GM19035 (cell line): Measurements from ENCODE around the gene KSR1.
"Not testable (repeated sequence)": the region's sequence is repeated elsewhere in the genome, so short reads cannot be mapped to it uniquely, and the experiment has no call there.

Experiments
- ATAC-seq: cut with Tn5 transposase; IDR thresholded peaks from one replicate; pipeline ENCODE4 v1.9.1; 2021; ENCODE audit not compliant: unreplicated experiment

The KSR1 gene

DNA sequence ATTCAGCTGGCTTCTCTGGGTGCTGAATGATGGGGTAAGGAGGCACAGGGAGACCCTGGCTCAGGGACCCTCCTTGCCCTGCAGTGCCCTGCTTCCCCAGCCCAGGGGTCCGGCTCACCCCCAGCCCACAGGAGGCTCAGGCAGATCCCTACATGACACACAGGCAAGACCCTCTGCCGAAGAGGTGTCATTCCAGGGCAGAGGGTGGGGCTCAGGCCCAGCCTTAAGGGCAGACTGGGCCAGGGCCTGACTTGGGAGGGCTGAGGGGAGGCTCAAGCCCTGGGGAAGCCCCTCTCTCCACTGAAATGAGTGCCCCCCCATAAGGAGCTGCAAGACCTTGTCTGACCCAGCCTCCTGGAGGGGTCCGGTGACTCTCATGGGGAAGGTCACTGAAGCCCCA is 30.3 kb upstream of the KSR1 start:
- no peak for ATAC-seq

DNA sequence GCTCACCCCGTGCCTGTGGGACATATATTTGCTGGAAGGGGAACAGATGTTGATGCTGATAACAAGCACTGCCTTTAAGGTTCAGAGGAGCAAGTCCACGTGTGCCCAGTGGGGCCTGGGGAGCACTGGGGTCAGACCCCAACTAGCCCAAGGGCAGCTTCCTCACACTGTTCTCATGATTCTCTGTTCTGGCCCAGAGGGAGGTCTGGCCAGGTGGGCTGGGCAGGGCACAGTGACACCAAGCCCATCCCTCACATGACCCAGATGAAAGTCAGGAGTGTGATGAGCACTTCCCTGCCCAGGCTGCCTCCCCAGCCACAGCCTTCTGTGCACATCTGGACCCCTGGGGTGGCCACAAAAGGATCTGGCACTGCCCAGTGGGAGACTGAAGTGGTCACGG is 29.8 kb upstream of the KSR1 start:
- ATAC-seq: not testable (repeated sequence)

DNA sequence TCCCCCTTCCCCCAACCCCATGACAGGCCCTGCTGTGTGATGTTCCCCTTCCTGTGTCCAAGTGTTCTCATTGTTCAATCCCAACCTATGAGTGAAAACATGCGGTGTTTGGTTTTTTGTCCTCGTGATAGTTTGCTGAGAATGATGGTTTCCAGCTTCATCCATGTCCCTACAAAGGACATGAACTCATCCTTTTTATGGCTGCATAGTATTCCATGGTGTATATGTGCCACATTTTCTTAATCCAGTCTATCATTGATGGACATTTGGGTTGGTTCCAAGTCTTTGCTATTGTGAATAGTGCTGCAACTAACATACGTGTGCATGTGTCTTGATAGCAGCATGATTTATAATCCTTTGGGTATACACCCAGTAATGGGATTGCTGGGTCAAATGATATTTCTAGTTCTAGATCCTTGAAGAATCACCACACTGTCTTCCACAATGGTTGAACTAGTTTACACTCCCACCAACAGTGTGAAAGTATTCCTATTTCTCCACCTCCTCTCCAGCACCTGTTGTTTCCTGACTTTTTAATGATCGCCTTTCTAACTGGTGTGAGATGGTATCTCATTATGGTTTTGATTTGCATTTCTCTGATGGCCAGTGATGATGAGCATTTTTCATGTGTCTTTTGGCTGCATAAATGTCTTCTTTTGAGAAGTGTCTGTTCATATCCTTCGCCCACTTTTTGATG is 28.9 kb upstream of the KSR1 start:
- not testable (repeated sequence) for ATAC-seq

DNA sequence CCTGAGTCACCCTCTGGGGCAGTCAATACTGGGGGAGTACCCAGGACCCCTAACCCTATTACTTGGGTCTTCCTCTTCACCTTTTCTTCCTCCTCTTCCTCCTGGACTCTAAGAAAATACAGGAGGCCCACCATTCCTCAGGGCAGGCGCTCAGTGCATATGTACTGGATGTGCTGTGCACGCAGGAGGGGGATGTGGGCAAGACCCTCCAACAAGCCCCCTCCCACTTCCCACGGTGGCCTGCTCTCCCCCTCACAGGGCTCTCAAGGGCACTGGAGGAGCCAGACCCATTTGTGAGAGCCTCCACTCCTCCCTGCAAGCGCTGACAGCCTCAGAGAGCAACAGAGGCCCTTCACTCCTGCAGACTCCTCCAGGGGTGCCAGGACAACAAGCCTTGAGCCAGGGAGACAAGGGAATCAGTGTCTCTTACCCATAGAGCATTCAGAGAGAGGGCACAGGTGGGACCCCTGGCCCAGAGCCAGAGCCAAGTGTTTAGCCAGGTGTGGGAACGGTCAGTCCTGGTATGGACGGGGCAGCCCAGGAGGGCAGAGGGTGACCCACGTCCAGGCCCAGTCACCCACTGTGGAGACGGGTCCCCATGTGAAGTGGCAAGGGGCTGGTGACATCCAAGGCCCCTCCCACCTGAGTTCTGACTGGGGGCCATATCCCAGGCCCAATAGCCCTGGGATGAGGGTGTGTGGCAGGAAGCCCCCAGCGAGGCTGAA is 27.3 kb upstream of the KSR1 start:
- ATAC-seq: no peak

DNA sequence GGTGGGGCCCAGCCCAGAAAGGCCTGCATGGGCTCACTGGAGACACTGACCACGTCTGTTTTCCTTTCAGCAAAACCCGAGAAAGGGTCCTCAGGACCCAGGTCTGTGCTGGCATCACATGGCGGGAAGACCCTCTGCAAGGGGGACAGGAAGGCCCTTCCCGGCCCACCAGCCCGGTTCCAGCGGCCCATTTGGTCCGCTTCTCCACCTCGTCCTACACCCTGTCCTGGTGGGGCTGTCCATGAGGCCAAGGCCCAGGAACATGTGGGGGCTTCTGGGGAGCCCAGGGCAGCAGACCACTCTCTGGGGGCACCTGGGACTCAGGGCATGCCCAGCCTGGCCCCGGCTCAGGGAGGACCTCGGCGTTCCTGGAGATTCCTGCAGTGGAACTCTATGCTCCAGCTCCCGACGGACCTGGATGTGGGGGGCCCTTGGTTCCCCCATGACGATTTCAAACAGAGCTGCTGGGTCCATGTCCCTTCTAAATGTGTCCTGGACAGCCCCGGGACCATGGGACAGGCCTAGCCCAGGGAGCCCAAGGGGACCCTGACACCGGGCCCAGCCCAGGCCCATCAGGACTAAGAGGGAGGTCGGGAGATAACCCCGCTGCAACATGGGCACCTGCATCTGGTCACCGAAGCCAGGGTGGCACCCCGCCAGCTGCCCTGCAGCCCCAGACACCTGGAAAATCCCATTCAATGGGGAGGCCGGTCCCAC is 26.4 kb upstream of the KSR1 start:
- ATAC-seq: no peak

DNA sequence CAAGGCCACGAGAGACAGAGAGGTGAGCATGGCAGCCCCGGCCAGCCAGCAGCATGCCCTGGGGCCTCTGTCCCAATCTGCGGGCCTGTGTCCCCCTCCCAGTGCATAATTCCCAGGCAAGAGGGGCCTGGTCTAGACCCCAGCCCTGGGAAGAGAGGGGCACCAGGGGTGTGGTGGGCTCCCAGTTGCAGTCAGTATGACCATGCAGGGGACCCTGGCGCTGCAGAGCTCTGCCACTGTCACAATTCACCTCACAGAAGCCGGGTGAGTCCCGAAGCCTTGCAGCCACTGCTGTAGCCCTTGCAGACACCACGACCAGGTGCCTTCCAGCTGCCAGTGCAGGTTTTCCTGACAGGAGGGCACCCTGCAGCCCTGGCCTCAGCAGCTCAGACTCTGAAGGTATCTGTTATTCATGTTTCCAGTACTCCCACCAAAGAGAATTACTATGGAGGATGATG is 25.8 kb upstream of the KSR1 start:
- ATAC-seq: no peak

DNA sequence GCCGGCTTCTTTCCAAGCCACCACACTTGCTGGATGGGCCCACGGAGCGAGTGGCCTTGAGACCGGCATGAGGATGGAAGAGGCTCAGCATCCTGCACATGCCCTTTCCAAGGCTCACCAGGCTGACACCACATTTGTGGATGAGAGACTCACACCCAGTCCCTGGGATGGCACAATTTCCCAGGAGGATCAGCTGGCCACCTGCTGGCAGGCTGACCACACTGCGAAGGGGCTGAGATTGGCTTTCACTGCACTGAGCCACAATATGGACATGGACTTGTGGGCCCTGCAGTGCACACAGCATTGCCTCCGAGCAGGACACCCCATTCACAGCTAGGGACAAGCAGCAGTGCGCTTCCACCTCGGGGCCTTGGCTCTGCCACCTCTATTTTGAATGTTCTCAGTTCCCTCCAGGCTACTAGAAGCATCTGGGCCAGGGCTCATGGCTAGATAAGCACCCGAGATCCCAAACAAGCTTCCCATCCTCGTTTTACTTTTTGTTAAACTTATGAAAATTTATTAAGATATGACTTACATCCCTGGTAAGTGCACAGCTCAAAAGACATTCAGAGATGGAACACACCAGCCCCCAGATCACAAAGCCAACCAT is 25.3 kb upstream of the KSR1 start:
- ATAC-seq: no peak

DNA sequence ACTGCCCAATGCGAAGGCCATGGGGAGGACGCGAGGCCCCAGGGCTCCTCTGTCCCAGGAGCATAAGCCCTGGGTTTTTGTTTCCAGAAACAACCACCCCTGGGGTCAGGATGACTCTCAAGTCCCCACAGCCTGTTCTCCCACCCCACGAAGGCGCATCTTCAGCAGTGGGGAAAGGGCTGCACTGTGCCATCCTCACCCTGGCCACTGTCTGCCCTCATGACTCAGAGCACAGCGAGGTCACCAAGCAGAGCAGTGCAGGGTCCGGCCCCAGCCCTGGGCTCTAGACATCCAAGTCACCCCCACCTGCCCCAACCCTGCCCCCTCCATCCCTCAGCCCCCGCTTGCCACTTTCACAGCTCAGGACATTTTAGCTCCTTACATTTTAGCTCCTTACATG is 22.7 kb upstream of the KSR1 start:
- ATAC-seq: no peak

DNA sequence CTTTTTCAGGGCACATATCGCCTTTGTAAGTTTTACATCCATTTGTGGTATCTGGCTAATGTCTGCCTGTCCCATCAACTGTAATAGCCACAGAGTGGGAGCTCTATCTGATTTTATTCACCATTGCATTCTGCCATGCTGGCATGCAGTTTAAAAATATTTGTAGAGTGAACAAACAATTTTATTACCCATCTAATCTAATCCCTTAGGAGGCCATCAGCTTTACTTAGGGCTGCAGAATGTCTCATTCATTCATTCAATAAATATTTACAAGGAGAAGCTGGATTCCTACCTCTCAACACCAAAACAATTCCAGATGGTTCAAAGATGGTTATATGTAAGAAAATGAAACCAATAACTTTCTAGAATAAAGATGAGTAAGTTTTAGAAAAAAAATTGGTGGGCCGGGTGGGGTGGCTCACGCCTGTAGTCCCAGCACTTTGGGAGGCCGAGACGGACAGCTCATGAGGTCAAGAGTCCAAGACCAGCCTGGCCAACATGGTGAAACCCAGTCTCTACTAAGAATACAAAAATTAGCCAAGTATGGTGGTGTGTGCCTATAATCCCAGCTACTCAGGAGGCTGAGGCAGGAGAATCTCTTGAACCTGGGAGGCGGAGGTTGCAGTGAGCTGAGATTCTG is 20.7 kb upstream of the KSR1 start:
- not testable (repeated sequence) for ATAC-seq

DNA sequence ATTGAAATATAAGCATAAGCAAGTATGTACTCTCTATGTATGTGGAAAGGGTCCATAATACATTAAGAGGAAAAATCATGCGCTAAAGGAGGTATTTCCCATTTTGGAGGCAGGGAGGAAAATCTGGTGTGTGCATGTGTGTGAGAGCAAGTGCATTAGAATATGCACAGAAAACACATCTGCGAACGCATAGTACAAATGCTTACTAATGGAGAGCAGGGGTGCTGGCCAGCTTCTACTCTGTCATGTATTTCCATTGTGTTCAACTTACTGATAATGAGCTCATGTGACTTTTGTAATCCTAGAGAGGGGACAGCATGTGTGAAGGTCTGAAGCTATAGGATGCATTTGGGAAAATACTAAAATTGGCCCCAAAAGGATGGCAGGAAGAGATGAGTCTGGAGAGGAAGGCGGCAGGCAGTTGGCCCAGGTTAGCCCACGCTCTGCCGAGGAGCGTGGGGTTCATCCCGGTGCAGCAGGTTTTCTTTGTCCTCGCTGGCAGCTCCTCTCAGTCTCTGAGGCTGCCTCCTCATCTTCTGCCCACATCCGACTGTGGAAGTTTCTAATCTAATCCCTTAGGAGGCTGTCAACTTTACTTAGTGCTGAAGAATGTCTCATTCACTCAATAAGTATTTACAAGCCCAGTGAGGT is 17.8 kb upstream of the KSR1 start:
- ATAC-seq: no peak

DNA sequence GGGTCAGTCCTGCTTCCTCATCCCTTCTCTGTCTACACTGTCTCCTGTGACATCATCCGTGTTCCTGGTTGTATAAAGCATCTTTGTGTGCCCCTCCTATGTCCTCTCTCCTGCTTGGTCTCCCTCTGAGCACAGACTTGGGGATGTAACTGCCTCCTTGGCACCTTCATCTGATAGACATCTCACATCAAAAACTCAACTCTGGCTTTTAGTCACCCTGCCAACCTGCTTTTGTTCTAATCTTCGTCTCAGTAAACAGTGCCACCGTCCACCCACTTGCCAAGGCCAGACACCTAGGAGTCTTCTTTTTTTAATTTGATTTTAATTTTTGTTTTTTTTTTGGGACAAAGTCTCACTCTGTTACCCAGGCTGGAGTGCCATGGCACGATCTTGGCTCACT is 16.9 kb upstream of the KSR1 start:
- no peak for ATAC-seq

DNA sequence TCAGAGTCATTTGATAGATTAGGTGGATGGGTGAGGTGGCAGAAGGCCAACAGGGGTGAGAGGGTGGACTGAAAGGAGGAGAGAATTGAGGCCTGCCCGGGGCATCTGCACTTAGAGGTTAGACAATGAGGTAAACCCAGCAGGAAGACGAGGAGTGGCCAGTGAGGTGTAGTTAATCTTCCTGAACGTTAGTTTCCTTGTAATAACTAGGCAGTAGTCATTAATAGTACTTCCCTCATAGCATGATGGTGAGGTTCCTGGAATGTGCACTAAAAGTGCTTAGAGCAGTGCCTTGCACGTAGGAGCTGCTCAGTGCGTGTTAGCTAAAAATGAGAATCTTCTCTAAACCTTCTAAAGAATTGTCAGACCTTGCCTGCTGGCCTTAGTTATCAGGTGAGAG is 13.5 kb upstream of the KSR1 start:
- ATAC-seq: no peak

DNA sequence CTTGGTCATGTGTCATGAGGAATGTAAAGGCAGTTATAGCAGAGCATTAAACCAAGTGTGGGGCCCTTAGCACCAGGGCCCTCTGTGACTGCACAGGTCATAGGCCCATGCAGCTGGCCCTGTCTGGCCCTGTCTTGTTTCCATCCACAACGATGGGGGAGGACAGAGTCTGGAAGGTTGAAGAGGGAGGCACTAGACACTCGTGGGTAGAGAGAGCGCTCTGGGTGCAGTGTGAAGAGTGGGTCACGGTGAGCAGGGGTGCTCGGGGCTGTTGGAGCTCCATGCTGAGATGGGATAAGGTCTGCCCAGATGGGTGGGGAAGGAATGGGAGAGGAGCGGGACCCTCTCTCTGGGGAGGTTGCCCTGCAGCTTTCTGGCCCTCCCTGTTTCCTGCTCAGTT is 12.8 kb upstream of the KSR1 start:
- no peak for ATAC-seq

DNA sequence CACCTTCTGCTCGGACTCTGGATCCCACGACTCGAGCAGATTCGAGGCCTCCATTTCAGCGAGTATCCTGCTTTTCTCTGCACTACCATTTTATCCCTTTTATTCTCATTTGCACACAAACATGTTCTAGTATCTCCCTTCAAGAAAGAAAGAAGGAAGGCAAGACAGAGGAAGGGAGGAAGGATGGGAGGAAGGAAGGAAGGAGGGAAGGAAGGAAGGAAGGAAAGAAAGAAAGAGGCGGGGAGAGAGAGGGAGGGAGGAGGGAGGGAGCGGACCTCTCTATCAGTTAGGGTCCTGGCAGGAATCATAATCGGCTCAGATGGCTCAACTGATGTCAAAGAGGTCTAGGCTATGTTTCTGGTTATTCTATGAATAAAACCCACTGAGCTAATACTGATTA is 10.3 kb upstream of the KSR1 start:
- ATAC-seq: no peak

DNA sequence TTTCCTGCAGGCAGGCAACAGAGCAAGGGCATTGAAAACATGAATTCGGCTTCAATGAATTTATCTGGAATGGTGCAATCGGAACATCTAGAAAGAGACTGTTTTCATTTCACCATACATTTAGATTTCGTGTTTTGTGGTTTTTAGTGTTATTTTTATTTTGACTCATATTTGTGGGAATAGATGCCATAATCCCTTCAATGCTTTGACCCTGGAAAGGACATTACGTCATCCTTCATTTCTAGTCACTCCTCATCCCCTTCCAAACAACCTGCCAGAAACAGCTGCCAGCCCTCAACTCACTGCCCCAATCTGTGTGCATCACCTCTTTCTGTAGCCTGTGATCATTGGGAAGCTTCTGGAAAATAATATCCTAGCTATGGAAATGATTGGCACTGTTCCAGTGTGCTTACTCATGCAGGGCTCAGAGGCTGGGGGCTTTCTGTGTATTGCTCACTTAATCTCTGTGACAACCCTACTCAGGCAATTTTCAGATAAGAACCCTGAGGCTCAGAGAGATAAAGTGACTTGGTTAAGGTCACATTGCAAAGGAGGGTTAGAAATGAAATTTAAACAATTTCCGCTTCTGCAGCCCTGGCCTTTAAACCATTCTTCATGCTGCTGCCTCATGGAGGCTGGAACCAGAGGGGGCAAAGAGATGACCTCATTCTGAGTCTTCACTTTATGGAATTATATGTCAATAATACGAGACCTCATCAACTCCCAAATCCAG is 9.5 kb upstream of the KSR1 start:
- ATAC-seq: no peak

DNA sequence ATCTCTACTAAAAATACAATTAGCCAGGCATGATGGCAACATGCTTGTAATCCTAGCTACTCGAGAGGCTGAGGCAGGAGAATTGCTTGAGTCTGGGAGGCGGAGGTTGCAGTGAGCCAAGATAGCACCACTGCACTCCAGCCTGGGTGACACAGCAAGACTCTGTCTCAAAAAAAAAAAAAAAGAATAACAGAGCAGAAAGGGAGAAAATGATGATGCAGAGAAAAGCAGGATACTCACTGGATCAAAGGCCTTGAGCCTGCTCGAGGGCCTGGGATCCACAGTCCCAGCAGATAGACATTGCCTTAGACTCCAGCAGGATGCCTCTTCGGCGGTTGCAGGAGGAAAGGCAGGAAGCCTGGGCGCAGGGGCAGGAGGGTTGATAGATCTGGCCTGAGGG is 7.7 kb upstream of the KSR1 start:
- not testable (repeated sequence) for ATAC-seq

DNA sequence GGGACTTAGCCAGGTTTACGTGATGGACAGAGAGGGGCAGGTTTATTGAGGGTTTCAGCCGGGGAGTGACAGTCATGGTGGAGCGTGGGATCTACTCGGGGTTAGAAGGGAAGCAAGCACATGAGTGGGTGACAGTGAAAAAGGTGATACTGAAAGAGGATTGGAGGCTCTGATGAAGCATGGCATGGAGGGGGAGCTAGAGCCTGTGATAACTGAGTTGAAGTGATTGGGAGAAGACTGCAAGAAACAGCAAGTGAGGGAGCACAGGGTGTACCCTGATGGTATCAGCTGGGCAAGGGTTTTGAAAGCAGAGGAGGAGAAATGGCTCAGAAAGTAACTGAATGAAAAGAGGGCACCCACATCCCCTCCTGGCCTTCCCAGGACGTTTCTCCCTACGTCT is 6.7 kb upstream of the KSR1 start:
- no peak for ATAC-seq

DNA sequence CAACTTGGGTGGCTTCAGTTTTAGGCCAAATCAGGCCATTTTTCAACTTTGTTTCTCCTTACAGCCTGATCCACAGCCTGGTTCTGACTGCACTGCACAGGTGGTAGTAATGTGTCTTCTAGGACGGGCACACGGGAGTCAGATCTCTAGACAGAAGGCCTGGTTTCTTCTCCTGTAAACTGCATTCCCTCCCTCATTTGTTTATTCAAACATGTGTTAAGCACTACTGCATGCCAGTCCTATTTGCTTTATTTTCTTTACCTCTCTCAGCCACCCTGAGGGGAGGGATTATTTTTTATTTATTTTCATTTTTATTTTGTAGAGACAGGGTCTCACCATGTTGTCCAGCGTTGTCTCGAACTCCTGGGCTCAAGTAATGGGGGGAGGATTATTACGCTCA is 6.3 kb upstream of the KSR1 start:
- ATAC-seq: no peak

DNA sequence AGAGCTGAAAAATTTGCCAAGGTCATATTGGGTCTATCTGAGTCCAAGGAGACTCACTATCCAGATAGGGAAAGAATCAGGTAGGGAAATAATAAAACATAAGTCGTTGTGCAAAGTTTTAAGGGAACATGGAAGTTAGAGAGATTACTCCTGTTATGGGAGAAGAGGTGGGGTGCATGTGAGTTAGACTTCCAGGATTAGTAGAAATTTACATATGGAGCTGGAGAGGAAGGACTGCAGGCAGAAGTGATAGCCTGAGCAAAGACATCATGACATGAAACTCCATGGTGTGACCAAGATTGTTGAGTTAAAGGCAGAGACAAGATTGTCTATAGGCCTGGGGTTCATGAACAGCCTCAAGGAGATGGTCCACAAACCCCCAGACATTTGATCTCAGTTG is 5.8 kb upstream of the KSR1 start:
- ATAC-seq: no peak

DNA sequence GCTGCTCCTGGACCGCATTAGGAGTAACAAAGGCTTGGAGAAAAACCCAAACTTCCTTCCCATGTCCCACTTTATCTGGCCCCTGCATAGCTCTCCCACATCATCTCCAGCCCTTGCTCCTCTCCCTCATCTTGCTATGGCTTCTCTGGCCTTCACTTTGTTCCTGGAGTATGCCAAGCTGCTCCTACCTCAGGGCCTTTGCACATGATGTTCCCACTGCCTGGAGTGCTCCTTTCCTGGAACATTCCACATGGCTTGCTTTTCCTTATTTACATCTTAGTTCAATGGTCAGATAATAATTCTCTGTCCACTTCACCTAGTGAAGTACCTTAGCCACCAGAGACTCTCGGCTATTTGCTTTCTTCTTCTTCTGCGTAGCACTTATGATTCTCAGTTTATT is 4.3 kb upstream of the KSR1 start:
- ATAC-seq: no peak
